Neural cell (in vitro differentiated cells): ENCODE data around the gene DHX8.

Source experiments
- EP300 ChIP-seq: fragments of 450-650 bp; conservative IDR thresholded peaks from 2 replicates; pipeline ENCODE4 v1.6.1; 2014; ENCODE audit warnings: antibody characterized with exemption, mild to moderate bottlenecking, moderate library complexity; ENCODE audit not compliant: poor library complexity, severe bottlenecking
- EZH2 ChIP-seq: fragments of 200-600, 300-800 bp; shearing (Covaris generic), sonication (generic); IDR thresholded peaks from 2 replicates; pipeline ENCODE4 v1.6.1; 2014; ENCODE audit warnings: antibody characterized with exemption, low read length, borderline replicate concordance, mild to moderate bottlenecking; ENCODE audit not compliant: insufficient read depth, poor library complexity, severe bottlenecking
- POLR2AphosphoS5 ChIP-seq: IDR thresholded peaks from 2 replicates; pipeline ENCODE4 v1.6.1; 2012
- RAD21 ChIP-seq: fragments of 450-650 bp; conservative IDR thresholded peaks from 2 replicates; pipeline ENCODE4 v1.6.1; 2014; ENCODE audit warnings: antibody characterized with exemption, mild to moderate bottlenecking, moderate library complexity
- TF ChIP-seq, protein P1 (sequence below): fragments of 450-650 bp; IDR thresholded peaks from 2 replicates; pipeline ENCODE4 v1.5.1; 2014; ENCODE audit warnings: antibody characterized with exemption, mild to moderate bottlenecking, moderate library complexity; ENCODE audit not compliant: poor library complexity, severe bottlenecking
- TF ChIP-seq, protein P2 (sequence below): IDR thresholded peaks from 2 replicates; pipeline ENCODE4 v1.6.1; 2012; ENCODE audit warnings: borderline replicate concordance

DNA sequence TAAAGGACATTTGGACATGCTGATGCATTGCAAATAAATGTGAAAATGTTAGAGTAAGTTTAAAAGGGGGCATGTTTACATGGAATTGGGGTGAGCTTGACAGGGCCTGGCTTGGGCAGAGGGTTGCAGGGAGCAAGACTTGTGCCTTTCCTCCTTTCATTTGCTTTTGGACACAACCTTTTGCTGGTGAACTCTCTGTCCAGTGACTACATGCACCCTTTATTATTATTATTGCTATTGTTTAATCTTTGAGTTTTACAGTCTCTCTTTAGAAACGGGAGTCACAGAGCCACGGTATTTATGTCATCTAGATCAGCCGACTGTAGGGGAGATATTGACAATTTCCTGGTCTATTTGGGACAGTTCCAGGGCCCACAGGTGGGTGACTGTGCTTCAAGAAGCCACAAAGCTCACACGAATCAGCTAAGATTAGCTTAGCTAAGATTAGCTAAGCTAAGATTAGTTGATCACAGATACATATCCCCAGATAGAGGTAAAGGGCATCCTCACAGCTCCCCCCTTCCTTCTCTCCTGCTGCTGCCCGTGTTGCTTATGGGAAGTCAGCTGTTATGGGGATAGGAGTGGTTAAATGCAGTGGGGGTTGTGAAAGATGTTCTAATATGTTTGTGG, 91.2 kb downstream of the DHX8 start:
- TF ChIP-seq, protein P1, sequence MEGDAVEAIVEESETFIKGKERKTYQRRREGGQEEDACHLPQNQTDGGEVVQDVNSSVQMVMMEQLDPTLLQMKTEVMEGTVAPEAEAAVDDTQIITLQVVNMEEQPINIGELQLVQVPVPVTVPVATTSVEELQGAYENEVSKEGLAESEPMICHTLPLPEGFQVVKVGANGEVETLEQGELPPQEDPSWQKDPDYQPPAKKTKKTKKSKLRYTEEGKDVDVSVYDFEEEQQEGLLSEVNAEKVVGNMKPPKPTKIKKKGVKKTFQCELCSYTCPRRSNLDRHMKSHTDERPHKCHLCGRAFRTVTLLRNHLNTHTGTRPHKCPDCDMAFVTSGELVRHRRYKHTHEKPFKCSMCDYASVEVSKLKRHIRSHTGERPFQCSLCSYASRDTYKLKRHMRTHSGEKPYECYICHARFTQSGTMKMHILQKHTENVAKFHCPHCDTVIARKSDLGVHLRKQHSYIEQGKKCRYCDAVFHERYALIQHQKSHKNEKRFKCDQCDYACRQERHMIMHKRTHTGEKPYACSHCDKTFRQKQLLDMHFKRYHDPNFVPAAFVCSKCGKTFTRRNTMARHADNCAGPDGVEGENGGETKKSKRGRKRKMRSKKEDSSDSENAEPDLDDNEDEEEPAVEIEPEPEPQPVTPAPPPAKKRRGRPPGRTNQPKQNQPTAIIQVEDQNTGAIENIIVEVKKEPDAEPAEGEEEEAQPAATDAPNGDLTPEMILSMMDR, result no peak
- TF ChIP-seq EZH2, result no peak
- TF ChIP-seq POLR2AphosphoS5, result no peak
- TF ChIP-seq, protein P2, sequence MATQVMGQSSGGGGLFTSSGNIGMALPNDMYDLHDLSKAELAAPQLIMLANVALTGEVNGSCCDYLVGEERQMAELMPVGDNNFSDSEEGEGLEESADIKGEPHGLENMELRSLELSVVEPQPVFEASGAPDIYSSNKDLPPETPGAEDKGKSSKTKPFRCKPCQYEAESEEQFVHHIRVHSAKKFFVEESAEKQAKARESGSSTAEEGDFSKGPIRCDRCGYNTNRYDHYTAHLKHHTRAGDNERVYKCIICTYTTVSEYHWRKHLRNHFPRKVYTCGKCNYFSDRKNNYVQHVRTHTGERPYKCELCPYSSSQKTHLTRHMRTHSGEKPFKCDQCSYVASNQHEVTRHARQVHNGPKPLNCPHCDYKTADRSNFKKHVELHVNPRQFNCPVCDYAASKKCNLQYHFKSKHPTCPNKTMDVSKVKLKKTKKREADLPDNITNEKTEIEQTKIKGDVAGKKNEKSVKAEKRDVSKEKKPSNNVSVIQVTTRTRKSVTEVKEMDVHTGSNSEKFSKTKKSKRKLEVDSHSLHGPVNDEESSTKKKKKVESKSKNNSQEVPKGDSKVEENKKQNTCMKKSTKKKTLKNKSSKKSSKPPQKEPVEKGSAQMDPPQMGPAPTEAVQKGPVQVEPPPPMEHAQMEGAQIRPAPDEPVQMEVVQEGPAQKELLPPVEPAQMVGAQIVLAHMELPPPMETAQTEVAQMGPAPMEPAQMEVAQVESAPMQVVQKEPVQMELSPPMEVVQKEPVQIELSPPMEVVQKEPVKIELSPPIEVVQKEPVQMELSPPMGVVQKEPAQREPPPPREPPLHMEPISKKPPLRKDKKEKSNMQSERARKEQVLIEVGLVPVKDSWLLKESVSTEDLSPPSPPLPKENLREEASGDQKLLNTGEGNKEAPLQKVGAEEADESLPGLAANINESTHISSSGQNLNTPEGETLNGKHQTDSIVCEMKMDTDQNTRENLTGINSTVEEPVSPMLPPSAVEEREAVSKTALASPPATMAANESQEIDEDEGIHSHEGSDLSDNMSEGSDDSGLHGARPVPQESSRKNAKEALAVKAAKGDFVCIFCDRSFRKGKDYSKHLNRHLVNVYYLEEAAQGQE, result no peak
- no peak for TF ChIP-seq EP300
- no peak for TF ChIP-seq RAD21
